Measurements from ENCODE around the gene ELF1. TPM values are rescaled to one million over a fixed set of nuclear protein-coding genes. Genes with fewer than 3 reads are reported as not detected.

The ELF1 gene
- total and polyA plus RNA-seq, 2 donors (not counting 3 experiments of a cell fraction or from before 2014, with no cell fraction given) = 31.8 to 61.2 TPM

GRCh38 chr13:41034881-41035280, 15.8 kb upstream of the ELF1 start:
- H3K9me1 ChIP-seq (replicated peaks; ENCODE audit: control insufficient read depth, extremely low read depth, insufficient read depth, low read length) = no peaks in the 10 kb centered on the region
- FAIRE-seq = peak; percentile 85
- no peaks in the 10 kb centered on the region for H4K20me1 ChIP-seq (replicated peaks; ENCODE audit: control insufficient read depth, extremely low read depth, insufficient read depth, low read length)
- H3K4me3 ChIP-seq (replicated peaks in 1 of 3; ENCODE audit: insufficient read depth in 1 of 3, low read depth in 1 of 3, low read length in 3 of 3) = no peak overlapping the region
- BruUV-seq (replicated peaks) = no TSS peak
- ChIA-PET CTCF (no interaction called here), POLR2A (no interaction called here)
- H3K36me3 ChIP-seq (ENCODE audit: control insufficient read depth in 2 of 2, extremely low read depth in 1 of 2, insufficient read depth in 2 of 2, low read length in 2 of 2) = no peaks in the 10 kb centered on the region
- TF ChIP-seq GATA2 (IDR thresholded peaks at IDR 0.05; ENCODE audit: insufficient read depth, insufficient read length, low read depth, low read length) = peak; percentile 53
- peak; percentile 67 for TF ChIP-seq JUN (IDR thresholded peaks at IDR 0.05; ENCODE audit: borderline replicate concordance, insufficient read depth, insufficient read length, low read depth)
- peak; percentile 61 for TF ChIP-seq FOS (IDR thresholded peaks at IDR 0.05; ENCODE audit: borderline replicate concordance, insufficient read depth, low read length)
- TF ChIP-seq POLR2AphosphoS5 (IDR thresholded peaks at IDR 0.05; ENCODE audit: insufficient read depth, low read depth, low read length) = peak; percentile 49
- TF ChIP-seq CTCF (IDR thresholded peaks at IDR 0.05; ENCODE audit: extremely low read depth in 1 of 2, insufficient read depth in 1 of 2, low read depth in 1 of 2, low read length in 2 of 2) = no peak
- no peak for TF ChIP-seq MYC (IDR thresholded peaks at IDR 0.05; ENCODE audit: low read depth, low read length)
- TF ChIP-seq EZH2 (IDR thresholded peaks at IDR 0.05; ENCODE audit: borderline replicate concordance, low read depth, low read length, severe bottlenecking) = no peak
- TF ChIP-seq POLR2A (IDR thresholded peaks at IDR 0.05; ENCODE audit: low read depth, low read length) = no peak
- TF ChIP-seq MAX (IDR thresholded peaks at IDR 0.05; ENCODE audit: insufficient read depth, insufficient read length) = no peak
- dilution Hi-C loops (cut with MboI; ENCODE audit: extremely low pct_ligation_motif_present, low sequenced_read_pairs) (no loop called here), intact Hi-C loops (cut with micrococcal nuclease) (no loop called here)
- H3K27ac ChIP-seq (ENCODE audit: insufficient read depth, low read depth, low read length) = peak overlapping the region; percentile 65
- peak overlapping the region; percentile 56 for H3K9ac ChIP-seq (replicated peaks; ENCODE audit: extremely low read depth, insufficient read depth, low read length)
- H3K27me3 ChIP-seq (ENCODE audit: control insufficient read depth in 2 of 2, insufficient read depth in 2 of 2, low read length in 2 of 2) = no peaks in the 10 kb centered on the region
- peaks cover 22% of the 10 kb centered on the region for H3K4me1 ChIP-seq (ENCODE audit: control insufficient read depth, extremely low read depth, insufficient read depth, low read length)
- H3K4me2 ChIP-seq (ENCODE audit: insufficient read depth, low read length) = peak overlapping the region; percentile 56
- H2AFZ ChIP-seq (ENCODE audit: low read depth, low read length) = no peak overlapping the region
- H3K9me3 ChIP-seq (replicated peaks; ENCODE audit: control insufficient read depth, insufficient read depth, low read length) = no peaks in the 10 kb centered on the region
- peaks cover 17% of the 10 kb centered on the region for H3K79me2 ChIP-seq (ENCODE audit: control insufficient read depth, insufficient read depth, low read length)
- peak; percentile 70 for DNase-seq (ENCODE audit: low read depth, low spot score)
